ENCODE data around the gene MACIR. TPM values are rescaled to one million over a fixed set of nuclear protein-coding genes. Genes with fewer than 3 reads are reported as not detected.

Gene MACIR
- total RNA-seq, 1 donor from 2014 or later = 13.0 TPM

DNA sequence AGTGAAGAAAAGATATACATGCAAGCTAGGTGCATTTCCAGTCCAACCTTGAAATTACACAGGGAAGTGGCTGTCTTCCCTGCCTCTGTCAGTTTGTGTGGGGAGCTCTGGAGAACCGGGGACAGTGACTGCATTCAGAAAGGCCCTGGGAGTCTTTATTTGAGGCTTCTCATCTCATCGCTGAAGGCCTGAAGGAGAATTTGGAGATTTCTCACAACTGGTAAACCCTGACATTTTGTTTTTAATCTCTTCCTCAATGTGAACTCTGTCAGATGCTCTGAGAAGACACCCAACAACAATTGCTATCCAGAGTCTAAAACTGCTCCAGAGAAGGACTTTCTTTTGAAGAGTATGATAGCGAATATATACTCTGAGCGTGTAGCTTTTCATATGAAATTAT, 33.0 kb downstream of the MACIR start:
- no peak for DNase-seq (ENCODE audit: low spot score)

DNA sequence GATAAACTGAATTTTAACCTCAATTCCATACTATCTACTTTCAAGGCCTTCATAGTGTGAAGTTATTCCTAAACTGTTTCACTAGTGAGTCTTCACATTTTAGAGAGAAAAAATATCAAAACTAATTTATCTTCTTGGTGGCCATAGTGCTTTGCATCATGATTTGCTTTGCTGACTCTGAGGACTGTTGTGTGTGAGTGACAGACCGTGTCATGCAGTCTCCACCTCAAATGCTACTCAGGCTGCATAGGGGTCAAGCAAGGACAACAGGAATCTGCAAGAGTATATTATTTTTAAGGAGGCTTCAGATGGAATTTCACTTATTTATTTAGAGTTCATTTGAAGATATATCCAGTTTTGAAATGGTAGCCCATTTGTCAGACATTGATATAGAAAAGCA, 34.5 kb downstream of the MACIR start:
- no peak for DNase-seq (ENCODE audit: low spot score)

DNA sequence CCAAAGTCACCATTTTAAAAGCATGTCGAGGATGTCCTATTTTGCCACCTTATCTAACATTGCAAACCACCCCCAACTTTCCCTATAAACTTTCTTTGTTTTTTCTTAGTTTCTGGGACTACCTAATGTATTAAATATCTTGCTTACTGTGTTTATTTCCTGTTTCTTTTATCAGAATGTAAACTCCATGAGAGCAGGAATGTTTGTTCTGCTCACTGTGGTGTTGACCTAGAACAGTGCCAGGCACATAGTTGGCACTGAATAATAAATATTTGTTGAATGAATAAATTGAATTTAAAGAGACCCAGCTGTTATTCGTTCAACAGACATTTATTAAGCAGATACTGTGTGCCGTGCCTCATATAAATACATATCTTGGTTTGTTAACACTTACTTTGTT, 35.2 kb downstream of the MACIR start:
- DNase-seq (ENCODE audit: low spot score) = no peak

DNA sequence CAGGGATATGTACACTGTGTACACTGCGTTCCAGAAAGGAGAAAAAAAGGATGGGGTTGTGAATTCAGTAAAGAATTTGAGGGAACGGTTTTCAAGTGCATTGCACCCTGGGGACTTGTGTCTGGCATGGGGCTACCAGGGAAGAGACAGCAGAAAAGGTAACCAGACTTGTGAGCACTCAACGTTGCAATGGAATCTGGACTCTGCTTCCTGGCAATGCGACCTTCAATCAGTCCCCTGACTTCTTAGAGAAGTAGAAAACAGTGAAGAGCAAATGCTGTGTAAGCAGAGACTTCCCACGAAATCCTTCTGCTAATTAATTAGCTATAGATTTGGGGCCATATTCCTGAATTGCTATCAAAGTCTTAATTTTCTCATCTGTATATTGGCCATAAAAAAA, 36.3 kb downstream of the MACIR start:
- DNase-seq (ENCODE audit: low spot score) = no peak

DNA sequence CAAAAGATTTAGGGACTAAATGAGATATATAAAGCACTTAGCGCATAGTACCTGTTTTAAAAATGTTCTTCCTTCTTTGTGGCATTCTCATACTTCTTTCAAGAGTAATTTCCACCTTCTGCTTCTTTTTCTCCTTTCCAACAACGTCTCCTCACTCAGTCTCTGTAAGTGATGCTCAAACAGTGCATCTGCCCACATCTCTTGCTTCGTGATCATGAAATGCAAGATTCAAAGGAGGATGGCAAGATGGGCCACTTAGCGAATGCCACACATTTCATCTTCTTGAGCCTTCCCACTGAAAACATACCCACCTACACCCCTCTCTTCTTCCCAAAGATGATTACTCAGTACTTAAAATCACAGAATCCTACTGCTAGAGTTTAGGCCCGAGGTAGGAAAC, 36.9 kb downstream of the MACIR start:
- no peak for DNase-seq (ENCODE audit: low spot score)

DNA sequence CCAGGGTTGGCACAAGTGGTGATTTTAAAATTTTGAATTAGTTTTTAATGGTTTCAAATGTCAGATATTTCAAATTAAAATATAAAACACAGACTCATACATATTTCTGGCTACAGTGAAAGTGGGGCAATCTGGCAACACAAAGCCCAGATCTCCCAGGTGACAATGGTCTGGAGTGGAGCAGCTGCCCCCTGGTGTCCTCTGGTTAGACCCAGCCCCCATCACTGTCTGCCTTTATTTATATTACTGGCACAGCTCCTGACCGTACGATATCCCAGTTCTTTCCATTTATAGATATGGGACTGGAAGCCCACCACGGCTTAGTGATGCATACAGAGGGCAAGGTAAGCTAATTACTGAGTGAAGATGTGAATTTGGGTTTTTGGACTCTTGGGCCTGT, 37.3 kb downstream of the MACIR start:
- no peak for DNase-seq (ENCODE audit: low spot score)

DNA sequence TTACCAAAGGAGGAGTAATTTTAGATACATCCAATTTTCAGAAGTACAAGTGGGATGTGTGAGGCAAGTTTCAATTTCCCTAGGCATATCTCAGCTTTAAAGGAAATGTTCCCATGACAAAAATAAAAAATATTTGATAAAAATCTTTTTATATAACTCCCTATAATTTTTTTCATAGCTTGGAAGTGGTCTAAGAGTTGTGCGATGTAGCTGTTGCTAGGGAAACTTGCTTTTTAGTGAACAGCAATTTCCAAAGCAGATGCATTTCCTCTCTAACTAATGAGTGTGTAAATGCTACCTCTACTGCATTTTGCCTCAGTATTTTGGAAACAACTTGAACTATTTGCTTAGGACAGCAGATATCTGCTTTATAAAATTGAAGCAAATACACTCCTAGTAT, 39.6 kb downstream of the MACIR start:
- no peak for DNase-seq (ENCODE audit: low spot score)

DNA sequence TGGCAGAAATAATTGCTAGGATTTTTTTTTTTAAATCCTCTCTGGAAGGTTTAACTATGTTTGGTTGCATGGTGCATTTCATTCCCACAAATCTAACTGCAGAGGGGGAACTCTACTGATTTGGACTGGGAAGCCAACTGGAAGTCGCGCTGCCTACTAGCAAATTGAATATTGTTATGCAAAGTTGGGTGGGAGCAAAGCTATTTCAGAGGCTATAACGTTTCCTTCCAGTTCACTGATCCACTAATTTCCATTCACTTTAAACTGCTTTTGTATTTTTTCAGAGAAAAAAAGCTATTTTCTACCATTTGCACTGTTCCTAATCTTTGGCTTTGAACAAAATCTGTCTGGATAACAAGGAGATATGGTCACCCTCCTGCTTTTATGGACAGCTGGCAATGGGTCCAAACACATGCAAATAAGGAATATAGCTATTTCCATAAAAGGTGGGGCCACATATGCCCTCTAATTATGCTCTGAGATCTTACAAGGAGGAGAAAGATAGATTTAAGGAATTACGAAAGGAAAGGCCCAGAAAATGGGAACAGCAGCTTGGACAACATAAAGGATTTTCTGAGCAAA, 40.1 kb downstream of the MACIR start:
- no peak for DNase-seq (ENCODE audit: low spot score)

DNA sequence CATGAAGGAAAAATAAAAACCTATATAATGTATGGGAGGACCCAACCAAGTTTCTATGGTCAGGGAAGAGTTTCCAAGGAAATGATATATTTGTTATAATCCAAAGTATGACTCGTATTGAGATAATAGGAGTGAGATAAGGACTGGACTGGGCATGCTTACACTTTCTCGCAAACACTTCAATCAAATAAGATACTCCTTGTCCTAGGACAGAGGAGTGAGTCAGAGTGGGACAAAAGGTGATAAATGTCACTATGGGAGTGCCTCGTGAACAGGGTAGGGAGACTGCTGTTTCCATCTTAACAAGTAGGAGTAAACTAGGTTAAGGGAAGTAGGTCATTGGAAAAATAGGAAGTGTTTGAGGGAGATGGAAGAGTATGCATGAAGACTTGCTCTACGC, 47.2 kb downstream of the MACIR start:
- DNase-seq (ENCODE audit: low spot score) = peak; percentile 10

DNA sequence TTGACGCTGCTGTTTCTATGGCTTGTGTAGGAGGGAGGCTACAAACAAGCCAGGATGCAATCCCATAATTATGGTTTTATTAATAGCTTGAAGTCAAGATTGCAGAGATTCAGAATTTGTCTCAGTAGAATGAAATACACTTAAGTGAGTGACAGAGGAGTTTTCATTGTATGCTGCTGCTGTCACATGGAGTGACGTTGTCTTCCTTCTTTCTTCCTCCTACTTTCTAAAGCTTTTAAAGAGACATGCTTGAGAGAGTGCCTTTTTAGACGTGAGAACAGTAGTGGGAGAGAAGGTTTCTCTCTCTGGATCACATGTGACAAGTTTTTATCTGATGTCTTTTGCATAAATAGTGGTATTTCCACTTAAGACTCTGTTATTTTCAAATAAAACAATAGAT, 48.9 kb downstream of the MACIR start:
- no peak for DNase-seq (ENCODE audit: low spot score)

DNA sequence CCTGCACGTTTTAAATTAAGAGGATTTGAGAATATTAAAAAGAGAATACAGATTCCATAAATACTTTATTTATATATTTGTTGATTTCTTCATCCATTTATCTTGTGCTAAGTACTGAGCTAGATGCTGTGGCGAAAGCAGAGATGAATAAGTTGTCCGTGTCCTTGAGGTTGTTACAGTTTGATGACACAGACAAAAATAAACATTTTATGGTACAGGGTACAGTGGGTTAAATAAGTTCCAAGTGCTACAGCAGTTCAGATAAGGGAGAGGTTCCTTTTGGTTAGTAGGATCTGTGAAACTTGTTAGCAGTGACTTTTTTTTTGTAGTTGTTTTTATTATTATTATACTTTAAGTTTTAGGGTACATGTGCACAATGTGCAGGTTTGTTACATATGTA, 50.2 kb downstream of the MACIR start:
- no peak for DNase-seq (ENCODE audit: low spot score)

DNA sequence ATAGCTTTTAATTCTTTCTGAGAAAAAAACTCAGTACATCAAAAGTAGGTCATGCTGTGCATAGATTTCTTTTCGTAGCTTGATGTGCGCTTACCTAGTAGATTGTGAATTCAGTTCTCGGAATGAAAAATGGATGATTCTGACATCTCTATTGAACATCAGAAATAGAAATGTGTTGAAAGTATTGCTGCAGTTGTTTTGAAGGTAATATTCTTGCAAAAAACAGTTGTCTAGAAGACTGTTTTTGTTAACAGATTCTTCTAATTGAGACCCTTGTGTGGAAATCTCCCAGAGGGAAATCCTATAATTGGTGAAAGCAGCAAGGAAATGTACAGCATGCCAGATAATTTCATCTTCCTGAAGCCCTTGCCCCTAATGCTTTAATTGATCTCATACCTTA, 54.5 kb downstream of the MACIR start:
- no peak for DNase-seq (ENCODE audit: low spot score)

DNA sequence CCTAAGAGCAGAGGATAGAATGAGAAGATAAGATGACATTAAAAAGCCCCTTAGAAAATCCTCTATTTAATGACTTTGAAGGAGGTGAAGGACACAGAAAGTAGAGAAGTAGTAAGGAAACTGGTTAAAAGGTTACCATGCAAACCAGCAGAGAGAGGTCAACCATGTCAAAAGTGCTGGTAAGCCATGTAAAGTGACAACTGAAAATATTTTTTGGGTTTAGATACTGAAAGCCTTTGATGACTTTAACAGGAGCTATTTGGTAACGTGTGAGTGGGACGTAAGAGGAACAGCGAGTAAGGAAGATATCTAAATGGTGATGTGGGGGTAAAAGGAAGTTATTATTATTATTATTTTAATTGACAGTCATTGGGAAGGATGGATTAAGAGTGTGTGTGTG, 56.9 kb downstream of the MACIR start:
- DNase-seq (ENCODE audit: low spot score) = no peak

DNA sequence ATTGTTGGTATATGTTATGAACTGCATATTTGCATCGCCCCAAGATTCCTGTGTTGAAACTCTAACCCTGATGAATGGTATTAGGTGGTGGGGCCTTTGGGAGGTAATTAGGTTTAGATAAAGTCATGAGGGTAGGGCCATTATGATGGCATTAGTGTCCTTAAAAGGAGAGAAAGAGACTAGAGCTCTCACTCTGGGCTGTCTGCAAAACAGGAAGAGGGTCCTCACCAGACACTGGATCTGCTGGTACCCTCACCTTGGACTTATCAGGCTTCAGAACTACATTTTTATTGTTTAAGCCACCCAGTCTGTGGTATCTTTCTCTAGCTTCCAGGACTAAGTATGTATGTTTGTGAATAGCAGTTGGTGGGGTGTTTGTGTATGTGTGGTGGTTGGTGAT, 68.9 kb downstream of the MACIR start:
- no peak for DNase-seq (ENCODE audit: low spot score)

DNA sequence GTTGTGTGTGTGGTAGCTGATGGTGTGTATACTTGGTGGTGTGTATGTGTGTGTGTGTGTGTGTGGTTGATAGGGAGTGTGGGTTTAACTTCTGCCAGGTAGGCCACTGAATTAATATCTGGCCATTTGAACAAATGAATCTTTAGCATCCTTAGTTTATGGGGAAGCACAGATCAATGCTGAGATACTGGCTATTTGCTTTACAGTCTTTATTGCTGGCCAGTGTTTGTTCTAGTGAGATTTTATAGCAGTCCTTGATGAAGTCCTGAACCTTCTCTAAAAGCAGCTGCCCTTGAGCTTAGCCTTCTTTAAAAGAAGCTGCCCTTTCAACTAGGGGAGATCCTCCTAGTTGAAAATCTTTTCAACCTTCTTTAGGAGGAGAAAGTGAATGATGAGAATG, 69.3 kb downstream of the MACIR start:
- DNase-seq (ENCODE audit: low spot score) = no peak

Other genes with a start within 250 kb of the MACIR start
- 9.2 TPM for gene GIN1, start 138.6 kb upstream of the MACIR start, total RNA-seq
- 35.3 TPM for gene PPIP5K2, start 138.5 kb upstream of the MACIR start, total RNA-seq

Data from mucosa of gallbladder (tissue), 1 donor.